GM03348 (cell line): ENCODE data around the gene DSPP.
A peak's percentile ranks its signal among the peaks of the same experiment; 100 is the strongest.

Experiments used
- DNase-seq: peaks from one replicate; pipeline ENCODE4 v3.0.0; 2012; ENCODE audit warnings: low spot score

DSPP gene

GRCh38 chr4:87631668-87632067 lies 23.3 kb downstream of the DSPP start:
- DNase-seq, result no peak

GRCh38 chr4:87632469-87632868 lies 24.1 kb downstream of the DSPP start:
- no peak for DNase-seq

GRCh38 chr4:87633243-87633642 lies 24.9 kb downstream of the DSPP start:
- DNase-seq, result peak; percentile 14

DNA sequence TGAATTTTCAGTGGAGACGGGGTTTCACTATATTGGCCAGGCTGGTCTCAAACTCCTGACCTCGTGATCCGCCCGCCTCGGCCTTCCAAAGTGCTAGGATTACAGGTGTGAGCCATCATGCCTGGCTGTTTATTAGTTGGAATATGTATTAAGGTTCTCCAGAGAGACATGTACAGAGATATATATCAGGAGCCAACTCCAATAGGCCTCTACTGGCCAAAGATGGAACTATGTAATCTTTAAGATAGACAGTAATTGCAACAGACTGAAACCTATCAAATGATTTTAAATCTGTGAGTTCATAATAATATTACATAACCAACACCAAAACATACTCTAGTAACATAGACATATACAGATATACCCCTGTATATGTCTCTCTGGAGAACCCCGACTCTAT lies 36.0 kb downstream of the DSPP start:
- no peak for DNase-seq

DNA sequence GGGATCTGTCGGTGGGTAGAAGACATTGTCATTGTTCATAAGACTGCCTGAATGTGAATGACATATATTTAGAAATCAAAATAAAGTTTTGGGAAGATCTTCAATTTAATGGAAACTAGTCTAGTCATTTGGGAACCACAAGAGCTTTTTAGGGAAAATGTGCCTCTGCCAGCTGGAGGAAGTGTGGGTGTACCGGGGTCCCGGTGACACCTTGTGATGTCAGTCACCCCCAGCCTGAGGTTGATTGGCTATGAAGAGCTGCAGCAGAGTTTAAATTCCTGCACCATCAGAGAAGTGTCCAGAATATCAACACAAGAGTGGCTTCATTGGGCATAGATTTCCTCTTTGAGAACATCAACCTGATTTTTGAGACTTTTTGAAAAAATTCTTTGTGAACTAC lies 41.7 kb downstream of the DSPP start, which contains the start of gene DMP1:
Gene DMP1, plus strand, starts transcription at position 301 of the 400 bp plus-strand sequence. CDS start 6,213 bp downstream, outside the sequence.
- no peak for DNase-seq

DNA sequence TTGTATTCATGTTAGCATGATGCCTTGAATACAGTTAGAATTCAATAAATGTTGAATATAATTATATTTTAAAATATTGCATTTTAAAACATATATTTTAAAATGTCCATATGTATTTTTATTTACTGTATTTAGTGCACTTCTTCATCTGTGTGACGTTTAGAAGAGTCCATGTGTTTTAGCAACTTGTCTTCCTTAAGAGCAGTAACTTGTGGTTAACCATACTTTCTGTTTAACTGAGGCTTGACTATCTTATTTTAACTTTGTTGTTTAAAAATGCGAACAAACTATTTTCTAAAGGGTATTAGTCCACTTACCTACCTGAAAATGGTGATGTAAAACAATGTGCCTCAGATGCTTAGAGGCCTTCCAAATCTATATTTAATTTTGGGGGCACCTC lies 42.6 kb downstream of the DSPP start:
- DNase-seq, result no peak

GRCh38 chr4:87651941-87652340 lies 43.6 kb downstream of the DSPP start:
- DNase-seq, result no peak

- no peak for DNase-seq
These were observed 46.2 kb downstream of the DSPP start for GRCh38 chr4:87654487-87655044.

GRCh38 chr4:87657525-87657924 lies 49.2 kb downstream of the DSPP start:
- no peak for DNase-seq

DNA sequence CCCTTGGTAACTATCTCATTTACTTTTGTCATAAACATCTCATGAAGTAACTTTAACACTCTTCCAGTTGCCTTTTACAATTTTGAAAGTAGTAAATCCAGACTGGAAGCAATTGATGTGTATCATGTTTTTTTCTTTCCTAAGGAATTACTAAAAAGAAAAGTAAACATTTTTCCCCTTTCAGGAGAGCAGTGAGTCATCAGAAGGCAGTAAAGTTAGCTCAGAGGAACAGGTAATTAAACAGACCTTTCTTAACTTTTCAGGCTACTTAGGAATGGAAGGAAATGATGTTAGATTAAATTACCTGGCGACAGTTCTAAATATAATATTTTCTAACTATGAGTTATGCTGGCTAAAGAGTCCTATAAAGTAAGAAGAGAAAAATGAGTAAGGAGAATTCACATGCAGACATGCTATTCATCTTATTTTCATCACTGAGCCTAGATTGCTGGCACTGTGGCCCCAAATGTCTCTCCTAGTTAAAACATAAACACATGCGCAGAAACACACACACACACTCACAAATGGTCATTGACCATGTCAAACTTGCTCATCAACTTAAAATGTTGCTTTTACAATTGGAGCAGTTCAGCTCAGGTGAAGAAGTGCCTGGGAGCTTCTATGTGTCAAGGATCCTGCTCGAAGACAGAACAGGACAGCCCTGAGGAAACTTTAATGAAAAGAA lies 51.1 kb downstream of the DSPP start:
- no peak for DNase-seq

DNA sequence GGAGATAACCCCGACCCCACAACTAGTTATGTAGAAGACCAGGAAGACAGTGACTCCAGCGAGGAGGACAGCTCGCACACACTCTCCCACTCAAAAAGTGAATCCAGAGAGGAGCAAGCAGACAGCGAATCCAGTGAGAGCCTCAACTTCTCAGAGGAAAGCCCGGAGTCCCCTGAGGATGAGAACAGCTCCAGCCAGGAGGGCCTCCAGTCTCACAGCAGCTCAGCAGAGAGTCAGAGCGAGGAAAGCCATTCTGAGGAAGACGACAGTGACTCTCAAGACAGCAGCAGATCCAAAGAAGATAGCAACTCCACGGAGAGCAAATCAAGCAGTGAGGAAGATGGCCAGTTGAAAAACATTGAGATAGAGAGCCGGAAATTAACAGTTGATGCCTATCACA lies 54.5 kb downstream of the DSPP start:
- no peak for DNase-seq
